Measurements from ENCODE around the gene CNTN1.

CNTN1 gene

GRCh38 chr12:40831916-40832315 is 139.7 kb downstream of the CNTN1 start:
- no peak overlapping the region for H3K4me3 ChIP-seq (ENCODE audit: low read depth, low read length)
- in situ Hi-C loops (cut with HindIII; ENCODE audit: low sequenced_read_pairs): no loop called here
- DNase-seq (ENCODE audit: low read depth, low spot score): no peak
- TF ChIP-seq, protein P1, sequence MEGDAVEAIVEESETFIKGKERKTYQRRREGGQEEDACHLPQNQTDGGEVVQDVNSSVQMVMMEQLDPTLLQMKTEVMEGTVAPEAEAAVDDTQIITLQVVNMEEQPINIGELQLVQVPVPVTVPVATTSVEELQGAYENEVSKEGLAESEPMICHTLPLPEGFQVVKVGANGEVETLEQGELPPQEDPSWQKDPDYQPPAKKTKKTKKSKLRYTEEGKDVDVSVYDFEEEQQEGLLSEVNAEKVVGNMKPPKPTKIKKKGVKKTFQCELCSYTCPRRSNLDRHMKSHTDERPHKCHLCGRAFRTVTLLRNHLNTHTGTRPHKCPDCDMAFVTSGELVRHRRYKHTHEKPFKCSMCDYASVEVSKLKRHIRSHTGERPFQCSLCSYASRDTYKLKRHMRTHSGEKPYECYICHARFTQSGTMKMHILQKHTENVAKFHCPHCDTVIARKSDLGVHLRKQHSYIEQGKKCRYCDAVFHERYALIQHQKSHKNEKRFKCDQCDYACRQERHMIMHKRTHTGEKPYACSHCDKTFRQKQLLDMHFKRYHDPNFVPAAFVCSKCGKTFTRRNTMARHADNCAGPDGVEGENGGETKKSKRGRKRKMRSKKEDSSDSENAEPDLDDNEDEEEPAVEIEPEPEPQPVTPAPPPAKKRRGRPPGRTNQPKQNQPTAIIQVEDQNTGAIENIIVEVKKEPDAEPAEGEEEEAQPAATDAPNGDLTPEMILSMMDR (IDR thresholded peaks at IDR 0.05; ENCODE audit: low read depth, low read length): no peak

DNA sequence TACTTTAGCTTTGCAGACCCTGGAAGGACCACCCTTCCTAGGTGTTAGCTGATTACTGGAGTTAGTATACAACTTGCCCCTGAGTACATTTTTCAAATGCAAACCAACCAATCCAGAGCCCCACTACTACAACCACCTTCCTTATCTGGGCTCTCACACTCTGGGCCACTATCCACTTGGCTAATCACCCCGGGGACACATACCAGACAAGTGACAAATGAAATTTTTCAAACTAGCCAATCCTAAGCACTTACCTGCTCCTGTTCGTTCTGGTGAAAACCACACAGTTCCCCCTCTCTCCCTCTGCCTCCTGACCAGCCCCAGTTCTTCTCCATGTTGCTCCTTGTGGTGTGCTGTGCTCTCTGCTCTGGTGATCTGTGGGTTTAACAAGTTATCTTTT is 140.4 kb downstream of the CNTN1 start:
- in situ Hi-C loops (cut with HindIII; ENCODE audit: low sequenced_read_pairs): no loop called here
- no peak for DNase-seq (ENCODE audit: low read depth, low spot score)
- TF ChIP-seq, protein P1 (IDR thresholded peaks at IDR 0.05; ENCODE audit: low read depth, low read length): no peak
- no peak overlapping the region for H3K4me3 ChIP-seq (ENCODE audit: low read depth, low read length)

DNA sequence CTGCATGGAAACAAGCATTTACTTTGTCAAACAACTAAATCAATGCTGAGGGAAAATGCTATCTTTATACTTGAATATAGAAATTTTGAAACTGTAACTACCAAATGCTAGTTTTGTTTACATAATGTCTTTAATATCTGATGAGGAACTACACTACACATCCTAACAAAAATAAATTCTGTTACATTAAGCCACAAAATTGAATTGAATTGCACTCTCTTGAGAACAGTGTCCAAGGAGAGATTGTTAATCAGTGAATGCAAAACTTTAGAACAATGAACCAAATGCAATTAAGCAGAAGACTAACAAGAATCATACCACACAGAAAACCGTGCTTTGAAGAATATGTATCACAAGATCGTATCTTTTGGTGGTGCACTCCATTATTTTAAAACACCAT is 141.6 kb downstream of the CNTN1 start:
- in situ Hi-C loops (cut with HindIII; ENCODE audit: low sequenced_read_pairs): no loop called here
- no peak overlapping the region for H3K4me3 ChIP-seq (ENCODE audit: low read depth, low read length)
- TF ChIP-seq, protein P1 (IDR thresholded peaks at IDR 0.05; ENCODE audit: low read depth, low read length): no peak
- no peak for DNase-seq (ENCODE audit: low read depth, low spot score)

GRCh38 chr12:40834321-40834720 is 142.1 kb downstream of the CNTN1 start:
- in situ Hi-C loops (cut with HindIII; ENCODE audit: low sequenced_read_pairs): no loop called here
- H3K4me3 ChIP-seq (ENCODE audit: low read depth, low read length): no peak overlapping the region
- TF ChIP-seq, protein P1 (IDR thresholded peaks at IDR 0.05; ENCODE audit: low read depth, low read length): no peak
- no peak for DNase-seq (ENCODE audit: low read depth, low spot score)

DNA sequence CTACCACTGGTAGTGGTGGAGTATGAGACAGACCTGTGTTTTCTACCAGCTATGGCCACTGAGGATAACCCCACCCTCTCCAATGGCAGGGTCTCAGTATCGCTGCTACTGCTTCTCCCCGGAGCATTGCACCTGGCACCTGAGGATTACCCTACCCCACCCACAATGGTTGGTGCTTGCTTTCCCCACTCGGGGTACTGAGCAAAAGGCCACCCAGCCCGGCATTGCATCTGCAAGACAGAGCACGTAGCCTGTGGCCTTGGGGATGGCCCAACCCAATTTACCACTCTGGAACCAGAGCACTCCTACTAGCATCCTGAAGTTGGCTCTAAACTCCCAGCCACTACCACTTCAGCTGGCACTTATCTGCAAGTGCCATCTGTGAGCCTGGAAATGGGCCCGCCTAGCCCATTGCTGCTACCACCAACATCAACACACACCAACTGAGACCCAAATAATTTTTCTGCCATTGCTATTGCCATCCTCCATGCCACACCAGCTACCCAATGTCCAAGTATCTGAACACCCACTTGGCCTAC is 145.7 kb downstream of the CNTN1 start:
- no peak overlapping the region for H3K4me3 ChIP-seq (ENCODE audit: low read depth, low read length)
- in situ Hi-C loops (cut with HindIII; ENCODE audit: low sequenced_read_pairs): no loop called here
- DNase-seq (ENCODE audit: low read depth, low spot score): no peak
- TF ChIP-seq, protein P1 (IDR thresholded peaks at IDR 0.05; ENCODE audit: low read depth, low read length): no peak

- in situ Hi-C loops (cut with HindIII; ENCODE audit: low sequenced_read_pairs): no loop called here
- TF ChIP-seq, protein P1 (IDR thresholded peaks at IDR 0.05; ENCODE audit: low read depth, low read length): no peak
- DNase-seq (ENCODE audit: low read depth, low spot score): no peak
- no peak overlapping the region for H3K4me3 ChIP-seq (ENCODE audit: low read depth, low read length)
Observed at GRCh38 chr12:40843495-40843894, 151.3 kb downstream of the CNTN1 start.

DNA sequence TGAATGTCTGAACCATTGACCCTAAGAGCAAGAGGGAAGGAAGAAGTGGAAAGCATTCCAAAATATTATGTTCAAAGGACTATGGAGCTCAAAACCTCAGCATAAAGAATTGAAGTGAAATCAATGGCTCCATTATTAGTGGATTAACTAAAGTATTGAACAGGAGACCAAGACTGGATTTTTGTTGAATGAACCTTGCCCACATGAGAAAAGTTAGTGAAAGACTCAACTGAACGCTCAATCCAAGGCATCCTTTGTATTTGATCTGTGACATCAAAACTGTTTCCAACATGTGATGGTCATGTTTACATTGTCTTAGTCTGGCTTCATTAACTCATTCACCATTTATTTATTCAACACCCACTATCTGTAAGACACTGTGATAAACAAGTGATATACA is 161.0 kb downstream of the CNTN1 start:
- DNase-seq (ENCODE audit: low read depth, low spot score): no peak
- H3K4me3 ChIP-seq (ENCODE audit: low read depth, low read length): no peak overlapping the region
- in situ Hi-C loops (cut with HindIII; ENCODE audit: low sequenced_read_pairs): no loop called here
- TF ChIP-seq, protein P1 (IDR thresholded peaks at IDR 0.05; ENCODE audit: low read depth, low read length): no peak

Measured in astrocyte of the spinal cord (primary cell).